Measurements from ENCODE around the gene FAM111A.
A peak's percentile ranks its signal among the peaks of the same experiment; 100 is the strongest.
"Not testable (repeated sequence)": the region's sequence is repeated elsewhere in the genome, so short reads cannot be mapped to it uniquely, and the experiment has no call there.

Gene FAM111A

DNA sequence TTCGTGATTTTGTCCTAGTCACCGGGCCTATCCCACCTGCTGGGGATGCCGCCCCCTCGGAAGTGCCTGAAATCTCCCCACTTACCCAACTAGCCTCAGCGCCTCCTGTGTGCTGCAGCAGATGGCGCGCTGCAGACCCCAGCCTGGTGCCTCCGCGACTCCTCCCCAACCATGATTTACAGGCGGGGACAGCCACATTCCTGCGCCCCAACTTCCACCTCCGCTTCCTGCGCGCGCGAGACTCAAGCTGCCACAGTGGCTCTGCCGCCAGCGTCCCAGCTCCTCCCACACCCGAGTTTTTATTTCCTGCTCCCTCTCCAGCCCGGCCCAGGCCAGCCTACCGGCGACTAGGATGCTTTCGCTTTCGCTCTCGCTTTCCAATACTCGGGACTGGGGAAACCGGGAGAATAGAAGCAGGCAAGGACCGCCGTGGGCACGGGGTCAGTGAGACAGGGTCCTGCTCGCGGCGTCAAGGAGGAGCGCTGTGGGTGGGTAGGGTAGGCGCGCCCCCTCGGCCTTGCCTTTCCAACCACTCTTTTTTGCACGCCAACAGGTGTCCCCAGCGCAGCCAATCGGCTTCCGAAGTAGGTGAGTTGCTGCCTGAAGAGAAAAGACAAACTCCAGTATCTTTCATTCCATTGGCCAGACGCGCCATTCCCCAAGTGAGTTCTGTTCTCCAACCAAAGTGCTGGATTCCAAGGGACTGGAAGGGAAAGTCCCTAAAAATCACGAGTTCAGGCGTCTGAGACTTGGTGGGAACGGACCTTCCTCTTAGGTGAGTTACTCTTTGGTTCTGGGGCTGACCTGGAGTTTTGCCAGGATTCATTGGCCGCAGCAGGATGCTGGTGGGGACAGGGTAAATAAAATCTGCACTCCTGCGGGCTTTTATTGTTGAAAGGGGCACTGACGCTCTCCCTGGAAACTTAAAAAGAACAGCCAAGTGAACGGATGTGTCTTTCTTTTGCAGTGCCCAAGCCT is at the start of gene FAM111A:
Gene FAM111A (plus strand): TSS at position 327 of the 978 bp plus-strand sequence. CDS start 6,017 bp downstream, outside the sequence.
- peak; percentile 65 for DNase-seq (ENCODE audit: low read depth)

DNA sequence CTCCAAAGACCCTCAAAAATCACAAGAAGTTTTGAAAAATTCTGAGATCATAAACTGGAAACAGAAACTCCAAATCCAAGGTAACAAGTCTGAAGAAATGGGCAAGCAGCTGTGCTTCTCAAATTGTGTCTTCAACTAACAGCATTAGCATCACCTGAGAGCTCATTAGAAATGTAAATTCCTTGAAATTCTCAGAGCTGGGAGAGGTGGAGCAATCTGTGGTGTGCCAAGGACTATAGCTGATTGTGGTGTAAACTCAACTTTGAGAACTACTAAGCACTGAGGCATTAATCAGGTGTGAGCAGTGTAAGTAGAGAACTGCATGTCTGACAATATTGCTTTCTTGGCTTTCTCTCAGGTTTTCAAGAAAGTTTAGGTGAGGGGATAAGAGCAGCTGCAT is 49.1 kb upstream of the FAM111A start:
- DNase-seq (ENCODE audit: low read depth): not testable (repeated sequence)

GRCh38 chr11:59095225-59095624 is 47.4 kb upstream of the FAM111A start:
- not testable (repeated sequence) for DNase-seq (ENCODE audit: low read depth)

- DNase-seq (ENCODE audit: low read depth): not testable (repeated sequence)
These were observed 46.6 kb upstream of the FAM111A start for GRCh38 chr11:59095972-59096575.

DNA sequence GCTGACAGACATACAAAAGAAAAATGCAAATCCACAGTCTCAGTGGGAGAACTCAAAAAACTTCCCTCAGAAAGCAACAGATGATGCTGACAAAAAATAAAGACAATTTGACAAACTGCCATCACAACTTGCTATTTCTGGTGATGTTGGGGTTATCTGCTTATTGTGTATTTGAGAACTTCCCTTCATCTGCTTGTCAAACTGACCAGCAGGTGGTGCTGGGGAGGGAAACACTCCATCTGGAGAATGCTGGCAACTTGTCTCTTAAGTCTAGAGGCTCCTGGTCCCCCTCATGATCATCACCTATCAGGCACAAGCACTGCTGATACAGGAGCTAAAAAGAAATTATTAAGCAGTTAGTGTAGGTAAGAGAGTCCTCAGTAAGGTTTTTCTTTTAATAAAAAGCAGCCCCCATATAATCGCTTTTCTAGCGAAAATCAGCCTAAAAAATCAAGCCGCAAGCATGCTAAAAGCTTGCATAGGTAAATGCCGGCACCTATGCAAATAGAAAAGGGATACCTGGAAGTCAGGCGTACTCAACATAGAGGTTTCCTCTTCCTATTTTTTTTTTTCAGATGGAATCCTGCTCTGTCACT is 45.4 kb upstream of the FAM111A start:
- peak; percentile 41 for DNase-seq (ENCODE audit: low read depth)

DNA sequence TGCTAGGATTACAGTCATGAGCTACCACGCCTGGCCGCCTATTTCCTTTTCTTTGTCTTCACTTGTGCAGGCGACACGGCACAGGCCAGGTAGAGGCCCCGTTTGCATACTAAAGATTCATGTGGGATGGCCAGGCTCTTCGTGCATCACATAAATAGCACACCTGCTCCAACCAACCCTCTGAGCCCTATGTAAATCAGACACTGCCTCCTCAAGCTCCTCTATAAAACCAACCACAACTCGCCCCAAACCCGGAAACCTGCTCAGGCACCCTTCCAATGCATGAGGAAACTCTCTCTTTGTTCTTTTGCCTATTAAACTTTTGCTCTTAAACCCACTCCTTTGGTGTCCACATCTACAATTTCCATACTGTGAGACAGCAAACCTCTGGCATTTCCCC is 44.7 kb upstream of the FAM111A start:
- DNase-seq (ENCODE audit: low read depth): not testable (repeated sequence)

DNA sequence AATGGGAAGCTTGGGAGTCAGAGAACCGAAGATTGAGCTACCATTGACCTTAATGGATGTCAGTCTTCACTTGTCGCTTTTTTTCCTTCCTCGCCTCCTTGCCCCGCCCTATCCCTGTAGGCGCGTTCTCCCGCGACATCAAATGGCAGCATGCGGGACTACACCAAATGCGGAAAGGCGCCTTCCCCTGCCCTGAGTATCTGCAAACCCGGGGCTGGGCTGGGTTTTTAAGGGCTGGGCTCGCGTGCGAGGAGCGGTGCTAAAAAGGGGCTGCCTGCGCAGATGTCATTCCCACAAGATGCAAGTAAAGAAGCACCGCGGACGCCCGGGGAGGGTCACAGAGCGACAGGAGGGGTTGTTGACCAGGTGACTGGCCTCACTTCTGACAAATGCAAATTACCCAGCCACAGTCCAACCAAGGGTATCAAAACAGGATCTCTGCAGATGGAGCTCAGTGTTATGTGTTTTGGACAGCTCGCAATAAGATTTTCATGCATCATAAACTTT is 40.3 kb upstream of the FAM111A start:
- peak; percentile 6 for DNase-seq (ENCODE audit: low read depth)

DNA sequence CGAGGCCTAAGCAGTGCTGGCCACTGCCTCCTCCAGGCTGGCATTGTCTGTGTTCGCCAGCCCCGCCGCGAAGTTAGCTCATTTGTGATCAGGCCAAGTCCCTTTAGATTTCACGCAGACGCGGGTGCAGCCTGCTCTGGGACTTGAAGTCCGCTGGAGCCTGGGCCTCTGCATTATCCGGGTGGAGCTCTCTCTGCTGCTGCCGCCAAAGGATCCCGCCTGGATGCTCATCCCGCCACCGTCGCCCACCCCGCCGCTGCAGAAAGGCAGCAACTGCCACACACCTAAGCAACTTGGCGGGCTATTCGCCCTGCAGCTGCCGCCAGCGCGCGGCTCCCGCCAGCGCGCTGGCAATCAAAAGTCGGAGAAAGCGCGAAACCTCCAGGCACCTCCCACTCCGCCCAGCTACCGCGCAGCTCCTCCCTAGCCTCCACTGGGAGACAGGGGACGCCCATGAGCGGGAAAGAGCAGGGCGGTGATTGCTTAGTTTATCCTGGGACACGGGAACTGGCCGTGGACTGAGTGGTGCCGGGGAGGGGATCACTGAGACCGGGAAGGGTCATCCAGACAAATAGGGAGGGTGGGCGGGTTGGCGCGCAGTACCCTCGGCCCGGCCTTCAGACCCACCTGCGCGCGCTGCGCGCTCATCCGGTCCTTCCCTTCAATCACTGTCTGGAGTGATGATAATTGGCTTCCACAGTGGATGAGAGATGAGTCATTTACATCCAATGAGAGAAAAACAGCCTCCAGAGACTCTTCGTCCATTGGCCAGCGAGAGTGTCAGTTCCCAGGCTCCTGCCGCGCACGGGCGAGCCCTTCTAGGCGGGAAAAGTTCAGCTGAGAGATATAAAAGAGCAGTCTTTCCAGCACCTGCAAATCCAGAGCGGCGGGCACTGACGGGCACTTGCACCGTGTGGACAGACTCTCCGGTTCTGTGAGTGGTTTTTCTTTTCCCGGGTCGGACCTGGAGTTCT is 36.0 kb upstream of the FAM111A start, which contains the start of gene FAM111B:
Gene FAM111B (plus strand): TSS at position 875 of the 974 bp plus-strand sequence. CDS start 2,389 bp downstream, outside the sequence.
- peak; percentile 75 for DNase-seq (ENCODE audit: low read depth)

- DNase-seq (ENCODE audit: low read depth): not testable (repeated sequence)
These were observed 34.9 kb upstream of the FAM111A start for GRCh38 chr11:59107721-59108120.

DNA sequence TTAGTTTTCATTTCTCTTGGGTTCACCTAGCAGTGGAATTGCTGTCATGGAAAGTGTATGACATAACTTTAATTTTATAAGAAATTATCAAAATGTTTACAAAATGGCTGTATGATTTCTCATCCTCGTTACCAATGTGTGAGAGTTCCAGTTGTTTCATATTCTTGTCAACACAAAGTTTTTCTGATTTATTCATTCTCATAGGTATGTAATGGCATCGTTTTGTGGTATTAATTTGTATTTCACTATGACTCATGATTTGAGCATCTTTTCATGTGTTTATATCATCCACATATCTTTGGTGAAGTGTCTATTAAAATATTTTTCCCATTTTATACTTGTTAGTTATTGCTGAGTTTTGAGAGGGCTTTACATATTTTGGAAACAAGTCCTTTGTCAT is 30.2 kb upstream of the FAM111A start:
- no peak for DNase-seq (ENCODE audit: low read depth)

- no peak for DNase-seq (ENCODE audit: low read depth)
These were observed 28.3 kb upstream of the FAM111A start for GRCh38 chr11:59114344-59114743.

GRCh38 chr11:59115553-59115952 is 27.1 kb upstream of the FAM111A start:
- no peak for DNase-seq (ENCODE audit: low read depth)

DNA sequence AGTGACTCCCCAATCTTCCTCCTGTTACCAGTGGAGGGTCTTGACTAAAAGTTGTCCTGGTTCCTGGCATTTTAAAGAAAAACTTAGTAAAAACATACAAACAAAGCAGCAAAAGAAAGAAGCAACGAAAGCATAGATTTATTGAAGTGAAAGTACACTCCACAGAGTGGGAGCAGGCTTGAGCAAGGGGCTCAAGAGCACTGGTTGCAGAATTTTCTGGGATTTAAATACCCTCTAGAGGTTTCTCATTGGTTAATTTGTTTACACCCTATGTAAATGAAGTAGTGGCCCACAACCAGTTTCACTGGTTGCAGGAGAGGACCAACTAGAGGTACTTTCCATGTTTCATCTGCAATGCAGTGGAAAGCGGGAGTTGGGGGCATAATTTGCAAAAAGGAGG is 24.9 kb upstream of the FAM111A start:
- DNase-seq (ENCODE audit: low read depth): no peak

DNA sequence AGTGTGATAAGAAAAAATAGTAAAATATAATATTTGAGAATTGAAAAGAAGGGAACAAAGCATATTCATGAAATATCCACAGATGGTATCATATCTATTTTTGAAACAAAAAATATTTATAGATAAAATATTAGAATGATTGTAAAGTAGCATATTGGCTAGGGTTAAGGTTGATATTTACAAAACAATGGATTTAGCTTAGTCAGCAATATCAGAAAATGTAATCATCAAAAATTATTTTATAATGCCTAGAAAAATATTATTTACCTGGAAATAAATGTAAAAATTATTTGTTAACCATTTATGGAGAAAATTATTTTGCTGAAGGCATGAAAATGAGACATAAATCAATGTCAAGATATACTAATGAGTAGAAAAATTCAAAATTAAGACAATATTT is 22.8 kb upstream of the FAM111A start:
- DNase-seq (ENCODE audit: low read depth): no peak

GRCh38 chr11:59135648-59136461 is 6.8 kb upstream of the FAM111A start:
- peak; percentile 55 for DNase-seq (ENCODE audit: low read depth)

GRCh38 chr11:59136551-59136950 is 6.1 kb upstream of the FAM111A start:
- not testable (repeated sequence) for DNase-seq (ENCODE audit: low read depth)

- DNase-seq (ENCODE audit: low read depth): no peak
These were observed 5.5 kb upstream of the FAM111A start for GRCh38 chr11:59137190-59137589.

DNA sequence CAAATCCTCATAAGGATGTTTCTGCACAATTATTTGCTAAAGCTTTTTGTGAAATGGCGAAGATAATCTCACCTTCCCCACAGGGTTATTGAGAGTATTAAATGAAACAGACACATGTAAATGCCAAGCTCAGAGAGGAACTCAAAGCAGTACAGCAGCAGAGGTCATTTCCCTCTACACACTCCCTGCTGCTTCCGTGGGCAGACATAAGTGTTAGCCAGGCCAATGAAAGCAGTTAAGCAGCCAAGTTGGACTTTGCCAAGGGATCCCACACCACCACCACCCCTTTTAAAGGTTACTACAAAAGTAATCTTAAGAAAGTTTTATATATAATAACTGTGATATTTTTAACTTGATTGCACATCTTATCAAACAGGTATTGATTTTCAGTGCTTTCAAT is 4.0 kb upstream of the FAM111A start:
- no peak for DNase-seq (ENCODE audit: low read depth)

DNA sequence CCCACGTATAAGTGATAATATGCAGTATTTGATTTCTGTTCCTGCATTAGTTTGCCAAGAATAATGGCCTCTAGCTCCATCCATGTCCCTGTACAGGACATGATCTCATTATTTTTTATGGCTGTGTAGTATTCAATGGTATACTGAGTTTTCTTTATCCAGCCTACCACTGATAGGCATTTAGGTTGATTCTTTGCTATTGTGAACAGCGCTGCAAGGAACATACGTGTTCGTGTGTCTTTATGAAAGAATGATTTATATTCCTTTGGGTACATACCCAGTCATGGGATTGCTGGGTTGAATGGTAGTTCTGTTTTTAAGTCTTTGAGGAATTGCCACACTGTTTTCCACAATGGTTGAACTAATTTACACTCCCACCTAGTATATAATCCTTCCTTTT is 1.5 kb upstream of the FAM111A start:
- DNase-seq (ENCODE audit: low read depth): no peak

Measured in fibroblast of the conjunctiva (primary cell).